DOHH2 (cell line): Measurements from ENCODE around the gene PHF21A.

ENCODE experiments used
- H3F3A ChIP-seq: fragments of 200-600 bp; sonication (generic), shearing (Covaris generic); 2 replicates; pipeline ENCODE4 v1.6.0; 2016; ENCODE audit warnings: antibody characterized with exemption, mild to moderate bottlenecking; ENCODE audit not compliant: control insufficient read depth, insufficient read depth
- H3K27ac ChIP-seq: fragments of 200-600 bp; sonication (generic); 2 replicates; pipeline ENCODE4 v1.5.1; 2014; ENCODE audit warnings: low read depth, mild to moderate bottlenecking, low read length, moderate library complexity
- H3K27me3 ChIP-seq: fragments of 200-600 bp; sonication (generic); 2 replicates; pipeline ENCODE4 v1.6.1; 2014; ENCODE audit warnings: mild to moderate bottlenecking, low read length, mixed read lengths; ENCODE audit not compliant: control insufficient read depth
- H3K36me3 ChIP-seq: fragments of 200-600 bp; sonication (generic); 2 replicates; pipeline ENCODE4 v1.6.1; 2014; ENCODE audit warnings: mild to moderate bottlenecking, low read length, moderate library complexity, mixed read lengths; ENCODE audit not compliant: control insufficient read depth
- H3K4me1 ChIP-seq: fragments of 200-600 bp; sonication (generic); 2 replicates; pipeline ENCODE4 v1.6.1; 2014; ENCODE audit warnings: mild to moderate bottlenecking, low read length, mixed read lengths; ENCODE audit not compliant: control insufficient read depth
- H3K4me2 ChIP-seq: fragments of 200-600 bp; sonication (generic); 2 replicates; pipeline ENCODE4 v1.6.0; 2014; ENCODE audit warnings: mild to moderate bottlenecking, low read length, moderate library complexity
- H3K4me3 ChIP-seq: fragments of 200-600 bp; sonication (generic); 2 replicates; pipeline ENCODE4 v1.5.1; 2014; ENCODE audit warnings: mild to moderate bottlenecking, low read length, mixed read lengths
- H3K79me2 ChIP-seq: fragments of 200-600 bp; sonication (generic); 2 replicates; pipeline ENCODE4 v1.6.1; 2014; ENCODE audit warnings: mild to moderate bottlenecking, low read length, mixed read lengths; ENCODE audit not compliant: control insufficient read depth
- H3K9me2 ChIP-seq: fragments of 200-600 bp; sonication (generic); replicated peaks from 2 replicates; pipeline ENCODE4 v1.6.1; 2014; ENCODE audit warnings: mild to moderate bottlenecking, low read length, mixed read lengths; ENCODE audit not compliant: control insufficient read depth
- H3K9me3 ChIP-seq: fragments of 200-600 bp; sonication (generic); 2 replicates; pipeline ENCODE4 v1.6.1; 2014; ENCODE audit warnings: antibody characterized with exemption, low read length, mixed read lengths; ENCODE audit not compliant: control insufficient read depth, insufficient read depth
- H4K20me1 ChIP-seq: fragments of 200-600 bp; sonication (generic); 2 replicates; pipeline ENCODE4 v1.6.0; 2014; ENCODE audit warnings: low read depth, mild to moderate bottlenecking, antibody characterized with exemption, low read length, moderate library complexity; ENCODE audit not compliant: control insufficient read depth, insufficient read depth
- EZH2phosphoT487 ChIP-seq: fragments of 200-600 bp; sonication (generic); IDR thresholded peaks from 2 replicates; pipeline ENCODE4 v1.6.1; 2017; ENCODE audit warnings: borderline replicate concordance, mild to moderate bottlenecking, antibody characterized with exemption, low read length, moderate library complexity, mixed read lengths
- TF ChIP-seq, protein P1 (sequence below): fragments of 200-600 bp; sonication (generic); IDR thresholded peaks from one replicate; pipeline ENCODE4 v1.5.1; 2014; ENCODE audit warnings: antibody characterized with exemption, mild to moderate bottlenecking, low read depth, low read length; ENCODE audit not compliant: poor library complexity, severe bottlenecking

PHF21A gene

GRCh38 chr11:46034041-46034440 is 87.2 kb downstream of the PHF21A start:
- no peaks in the 10 kb centered on the region for H3K9me2 ChIP-seq
- no peaks in the 10 kb centered on the region for H3K36me3 ChIP-seq
- no peaks in the 10 kb centered on the region for H4K20me1 ChIP-seq
- H3K27ac ChIP-seq = no peak overlapping the region
- H3F3A ChIP-seq = no peaks in the 10 kb centered on the region
- no peaks in the 10 kb centered on the region for H3K4me1 ChIP-seq
- TF ChIP-seq, protein P1, sequence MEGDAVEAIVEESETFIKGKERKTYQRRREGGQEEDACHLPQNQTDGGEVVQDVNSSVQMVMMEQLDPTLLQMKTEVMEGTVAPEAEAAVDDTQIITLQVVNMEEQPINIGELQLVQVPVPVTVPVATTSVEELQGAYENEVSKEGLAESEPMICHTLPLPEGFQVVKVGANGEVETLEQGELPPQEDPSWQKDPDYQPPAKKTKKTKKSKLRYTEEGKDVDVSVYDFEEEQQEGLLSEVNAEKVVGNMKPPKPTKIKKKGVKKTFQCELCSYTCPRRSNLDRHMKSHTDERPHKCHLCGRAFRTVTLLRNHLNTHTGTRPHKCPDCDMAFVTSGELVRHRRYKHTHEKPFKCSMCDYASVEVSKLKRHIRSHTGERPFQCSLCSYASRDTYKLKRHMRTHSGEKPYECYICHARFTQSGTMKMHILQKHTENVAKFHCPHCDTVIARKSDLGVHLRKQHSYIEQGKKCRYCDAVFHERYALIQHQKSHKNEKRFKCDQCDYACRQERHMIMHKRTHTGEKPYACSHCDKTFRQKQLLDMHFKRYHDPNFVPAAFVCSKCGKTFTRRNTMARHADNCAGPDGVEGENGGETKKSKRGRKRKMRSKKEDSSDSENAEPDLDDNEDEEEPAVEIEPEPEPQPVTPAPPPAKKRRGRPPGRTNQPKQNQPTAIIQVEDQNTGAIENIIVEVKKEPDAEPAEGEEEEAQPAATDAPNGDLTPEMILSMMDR = no peak
- no peak for TF ChIP-seq EZH2phosphoT487
- no peak overlapping the region for H3K4me2 ChIP-seq
- no peak overlapping the region for H3K4me3 ChIP-seq
- H3K79me2 ChIP-seq = no peaks in the 10 kb centered on the region
- H3K27me3 ChIP-seq = no peaks in the 10 kb centered on the region
- no peaks in the 10 kb centered on the region for H3K9me3 ChIP-seq

GRCh38 chr11:46026606-46027293 is 94.5 kb downstream of the PHF21A start:
- TF ChIP-seq, protein P1 = no peak
- no peak for TF ChIP-seq EZH2phosphoT487
- Histone ChIP-seq H3K27ac (no peak overlapping the region), H3K9me3 (no peaks in the 10 kb centered on the region), H3K36me3 (no peaks in the 10 kb centered on the region), H3K4me3 (no peak overlapping the region), H3K9me2 (no peaks in the 10 kb centered on the region), H3K4me1 (no peaks in the 10 kb centered on the region), H3K4me2 (no peak overlapping the region), H3K27me3 (no peaks in the 10 kb centered on the region), H3K79me2 (no peaks in the 10 kb centered on the region), H4K20me1 (no peaks in the 10 kb centered on the region), H3F3A (no peaks in the 10 kb centered on the region)

DNA sequence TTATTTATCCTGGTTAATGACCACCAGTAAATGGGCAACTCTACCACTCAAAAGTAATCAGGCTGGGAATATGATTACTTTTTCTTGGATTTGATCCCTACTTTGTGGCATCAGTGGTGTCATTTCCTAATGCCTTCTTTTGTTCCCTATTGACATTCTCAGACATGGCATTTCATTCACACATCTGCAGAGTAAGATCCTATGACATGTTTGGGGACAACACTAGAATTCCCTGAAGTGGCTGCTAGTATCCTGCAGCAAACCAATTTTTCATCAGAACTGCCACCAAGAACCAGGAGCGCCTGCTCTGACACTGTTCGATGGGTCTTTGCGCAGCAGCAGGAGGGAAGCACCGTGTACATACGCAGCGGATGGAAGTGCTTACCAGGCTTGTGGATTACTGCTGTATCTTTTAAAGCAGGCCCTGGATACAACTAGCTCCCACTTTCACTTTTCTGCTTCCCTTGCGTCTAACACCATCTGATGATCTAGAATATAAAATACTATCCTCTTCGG is 101.1 kb downstream of the PHF21A start:
- no peaks in the 10 kb centered on the region; the same call in 1 of the 2 replicates for H4K20me1 ChIP-seq

More for the DNA sequence above, 101.1 kb downstream of the PHF21A start:
- H3K4me1 ChIP-seq = no peaks in the 10 kb centered on the region
- H3K9me2 ChIP-seq = no peaks in the 10 kb centered on the region
- no peak overlapping the region for H3K4me2 ChIP-seq
- H3F3A ChIP-seq = no peaks in the 10 kb centered on the region
- H3K79me2 ChIP-seq = no peaks in the 10 kb centered on the region
- no peak overlapping the region for H3K4me3 ChIP-seq
- H3K36me3 ChIP-seq = no peaks in the 10 kb centered on the region
- H3K27ac ChIP-seq = no peak overlapping the region
- no peaks in the 10 kb centered on the region for H3K9me3 ChIP-seq
- TF ChIP-seq, protein P1 = no peak
- TF ChIP-seq EZH2phosphoT487 = no peak
- H3K27me3 ChIP-seq = no peaks in the 10 kb centered on the region
